ENCODE results near the gene PLXNB3. TPM values are rescaled to one million over a fixed set of nuclear protein-coding genes. Genes with fewer than 3 reads are reported as not detected.

PLXNB3 gene
- total and polyA plus RNA-seq, 2 donors (not counting 1 experiment from before 2014, with no cell fraction given): 0.25 TPM; not detected in 1

DNA sequence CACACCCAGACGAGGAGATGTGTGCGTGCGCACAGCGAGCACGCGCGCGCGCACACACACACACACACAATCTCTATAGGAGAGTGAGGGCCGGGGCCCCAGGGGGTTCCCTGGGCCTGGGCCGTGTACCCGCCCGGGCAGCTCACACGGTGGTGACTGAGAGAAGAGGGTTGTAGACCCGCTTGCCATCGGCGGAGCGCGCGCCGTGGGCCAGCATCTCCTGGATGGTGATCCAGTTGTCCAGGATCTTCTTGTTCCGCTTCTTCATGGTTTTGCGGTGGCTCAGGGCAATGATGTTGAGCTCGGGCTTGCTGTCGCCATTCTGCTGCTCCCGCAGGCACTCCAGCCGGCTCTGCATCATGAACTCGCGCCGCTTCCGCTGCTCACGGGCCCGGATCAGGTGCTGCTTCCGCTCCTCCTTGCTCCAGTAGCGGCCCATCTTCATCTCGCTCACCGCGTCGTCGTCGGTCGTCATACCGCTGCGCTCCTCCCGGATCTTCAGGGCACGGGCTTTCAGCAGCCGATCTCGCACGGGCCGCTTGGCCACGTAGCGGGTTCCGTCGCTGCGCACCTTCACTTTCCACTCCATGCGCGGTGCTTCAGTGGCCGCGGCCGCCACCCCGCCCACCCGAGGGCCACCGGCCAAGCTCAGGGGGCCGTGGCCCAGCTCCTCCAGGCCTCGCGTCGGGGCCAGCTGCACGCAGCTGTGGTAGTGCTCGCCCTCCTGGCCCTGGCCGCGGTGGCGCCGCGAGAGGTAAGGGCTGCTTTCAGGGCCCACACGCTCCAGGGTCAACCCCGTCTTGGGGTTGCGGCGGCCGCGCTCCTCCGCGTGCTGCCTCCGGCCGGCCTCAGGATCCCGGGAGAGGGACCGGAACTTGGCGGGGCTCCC lies 39.4 kb downstream of the PLXNB3 start:
- Histone ChIP-seq H3K4me2 (replicated peaks; ENCODE audit: low read depth, low read length, poor library complexity, severe bottlenecking) (no peak overlapping the region), H4K20me1 (ENCODE audit: control insufficient read depth, insufficient read depth, low read length, poor library complexity, severe bottlenecking) (no peaks in the 10 kb centered on the region), H3K4me1 (ENCODE audit: control insufficient read depth in 2 of 2, insufficient read depth in 2 of 2, low read length in 2 of 2) (no peaks in the 10 kb centered on the region), H3K79me2 (ENCODE audit: control insufficient read depth, insufficient read depth, low read length) (no peaks in the 10 kb centered on the region), H3K27ac (ENCODE audit: low read length in 2 of 2) (no peak overlapping the region), H3K27me3 (replicated peaks in 1 of 4; ENCODE audit: control extremely low read depth in 1 of 4, control insufficient read depth in 3 of 4, insufficient read depth in 4 of 4, low read length in 3 of 4) (no peaks in the 10 kb centered on the region), H3K36me3 (replicated peaks in 1 of 2; ENCODE audit: control extremely low read depth in 1 of 2, control insufficient read depth in 1 of 2, extremely low read depth in 1 of 2, insufficient read depth in 2 of 2, low read length in 1 of 2) (peaks cover 0 to 4% of the 10 kb centered on the region in 2 experiments), H3K4me3 (ENCODE audit: control extremely low read depth in 1 of 5, extremely low read depth in 1 of 5, insufficient read depth in 1 of 5, low read depth in 2 of 5, low read length in 4 of 5) (no peak overlapping the region), H2AFZ (ENCODE audit: insufficient read depth, low read depth, low read length, poor library complexity, severe bottlenecking) (no peak overlapping the region), H3K9ac (ENCODE audit: low read length) (no peak overlapping the region), H3K9me3 (ENCODE audit: control extremely low read depth in 1 of 3, control insufficient read depth in 2 of 3, insufficient read depth in 1 of 3, low read length in 2 of 3) (no peaks in the 10 kb centered on the region)
- H3K4me1 Mint-ChIP-seq: no peaks in the 10 kb centered on the region
- DNase-seq (no peak), ATAC-seq (ENCODE audit: low read depth) (no peak)
- no peak for TF ChIP-seq EZH2 (IDR thresholded peaks at IDR 0.05; ENCODE audit: borderline replicate concordance, insufficient read depth, low read depth, low read length, poor library complexity, severe bottlenecking)
- TF ChIP-seq, protein P1, sequence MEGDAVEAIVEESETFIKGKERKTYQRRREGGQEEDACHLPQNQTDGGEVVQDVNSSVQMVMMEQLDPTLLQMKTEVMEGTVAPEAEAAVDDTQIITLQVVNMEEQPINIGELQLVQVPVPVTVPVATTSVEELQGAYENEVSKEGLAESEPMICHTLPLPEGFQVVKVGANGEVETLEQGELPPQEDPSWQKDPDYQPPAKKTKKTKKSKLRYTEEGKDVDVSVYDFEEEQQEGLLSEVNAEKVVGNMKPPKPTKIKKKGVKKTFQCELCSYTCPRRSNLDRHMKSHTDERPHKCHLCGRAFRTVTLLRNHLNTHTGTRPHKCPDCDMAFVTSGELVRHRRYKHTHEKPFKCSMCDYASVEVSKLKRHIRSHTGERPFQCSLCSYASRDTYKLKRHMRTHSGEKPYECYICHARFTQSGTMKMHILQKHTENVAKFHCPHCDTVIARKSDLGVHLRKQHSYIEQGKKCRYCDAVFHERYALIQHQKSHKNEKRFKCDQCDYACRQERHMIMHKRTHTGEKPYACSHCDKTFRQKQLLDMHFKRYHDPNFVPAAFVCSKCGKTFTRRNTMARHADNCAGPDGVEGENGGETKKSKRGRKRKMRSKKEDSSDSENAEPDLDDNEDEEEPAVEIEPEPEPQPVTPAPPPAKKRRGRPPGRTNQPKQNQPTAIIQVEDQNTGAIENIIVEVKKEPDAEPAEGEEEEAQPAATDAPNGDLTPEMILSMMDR (IDR thresholded peaks at IDR 0.05): no peak
- H3K27me3 Mint-ChIP-seq: no peaks in the 10 kb centered on the region
- POLR2A ChIA-PET: no interaction called here
- no peaks in the 10 kb centered on the region for H3K9me3 Mint-ChIP-seq (ENCODE audit: insufficient read depth)
- intact Hi-C loops (cut with micrococcal nuclease): no loop called here
- CTCF ChIA-PET: no interaction called here
- 96% methylated on average over 63 of the region's 87 CpGs for WGBS (ENCODE audit: insufficient coverage)
- H3K27ac Mint-ChIP-seq: no peak overlapping the region
- no peak overlapping the region for H3K4me3 Mint-ChIP-seq

- TF ChIP-seq EZH2 (IDR thresholded peaks at IDR 0.05; ENCODE audit: borderline replicate concordance, insufficient read depth, low read depth, low read length, poor library complexity, severe bottlenecking): no peak
- TF ChIP-seq, protein P1 (IDR thresholded peaks at IDR 0.05): no peak
- no peak overlapping the region for H3K4me3 Mint-ChIP-seq
- intact Hi-C loops (cut with micrococcal nuclease): no loop called here
- H3K9ac ChIP-seq (ENCODE audit: low read length): no peak overlapping the region
- ChIA-PET POLR2A (no interaction called here), CTCF (interaction anchor here (0.7 kb wide), 1 partner anchor 605 kb away, joined by 3 read pairs; the partner anchor contains the start of gene DNASE1L1)
- H3K9me3 ChIP-seq (ENCODE audit: control extremely low read depth in 1 of 3, control insufficient read depth in 2 of 3, insufficient read depth in 1 of 3, low read length in 2 of 3): no peaks in the 10 kb centered on the region
- no peaks in the 10 kb centered on the region for H3K79me2 ChIP-seq (ENCODE audit: control insufficient read depth, insufficient read depth, low read length)
- H3K4me3 ChIP-seq (ENCODE audit: control extremely low read depth in 1 of 5, extremely low read depth in 1 of 5, insufficient read depth in 1 of 5, low read depth in 2 of 5, low read length in 4 of 5): no peak overlapping the region
- H3K4me2 ChIP-seq (replicated peaks; ENCODE audit: low read depth, low read length, poor library complexity, severe bottlenecking): no peak overlapping the region
- H4K20me1 ChIP-seq (ENCODE audit: control insufficient read depth, insufficient read depth, low read length, poor library complexity, severe bottlenecking): no peaks in the 10 kb centered on the region
- ATAC-seq (ENCODE audit: low read depth) (no peak), DNase-seq (no peak)
- H3K27ac Mint-ChIP-seq: no peak overlapping the region
- H3K4me1 ChIP-seq (ENCODE audit: control insufficient read depth in 2 of 2, insufficient read depth in 2 of 2, low read length in 2 of 2): no peaks in the 10 kb centered on the region
- no peaks in the 10 kb centered on the region for H3K27me3 ChIP-seq (replicated peaks in 1 of 4; ENCODE audit: control extremely low read depth in 1 of 4, control insufficient read depth in 3 of 4, insufficient read depth in 4 of 4, low read length in 3 of 4)
- no peaks in the 10 kb centered on the region for H3K4me1 Mint-ChIP-seq
- H3K27me3 Mint-ChIP-seq: no peaks in the 10 kb centered on the region
- H2AFZ ChIP-seq (ENCODE audit: insufficient read depth, low read depth, low read length, poor library complexity, severe bottlenecking): no peak overlapping the region
- 96% methylated on average over 32 of the region's 34 CpGs for WGBS (ENCODE audit: insufficient coverage)
- no peaks in the 10 kb centered on the region for H3K9me3 Mint-ChIP-seq (ENCODE audit: insufficient read depth)
- no peak overlapping the region for H3K27ac ChIP-seq (ENCODE audit: low read length in 2 of 2)
- H3K36me3 ChIP-seq (replicated peaks in 1 of 2; ENCODE audit: control extremely low read depth in 1 of 2, control insufficient read depth in 1 of 2, extremely low read depth in 1 of 2, insufficient read depth in 2 of 2, low read length in 1 of 2): peaks cover 0 to under 1% of the 10 kb centered on the region in 2 experiments
These were observed 40.1 kb downstream of the PLXNB3 start for GRCh38 chrX:153804100-153804595.

All from B cell (primary cell).